AG08395 (cell line): Measurements from ENCODE around the gene RALGAPA2.
"Not testable (repeated sequence)": the region's sequence is repeated elsewhere in the genome, so short reads cannot be mapped to it uniquely, and the experiment has no call there.

ENCODE experiments used
- DNase-seq: peaks from one replicate; pipeline ENCODE4 v3.0.0; 2012; ENCODE audit warnings: mixed read lengths, low spot score

The RALGAPA2 gene

DNA sequence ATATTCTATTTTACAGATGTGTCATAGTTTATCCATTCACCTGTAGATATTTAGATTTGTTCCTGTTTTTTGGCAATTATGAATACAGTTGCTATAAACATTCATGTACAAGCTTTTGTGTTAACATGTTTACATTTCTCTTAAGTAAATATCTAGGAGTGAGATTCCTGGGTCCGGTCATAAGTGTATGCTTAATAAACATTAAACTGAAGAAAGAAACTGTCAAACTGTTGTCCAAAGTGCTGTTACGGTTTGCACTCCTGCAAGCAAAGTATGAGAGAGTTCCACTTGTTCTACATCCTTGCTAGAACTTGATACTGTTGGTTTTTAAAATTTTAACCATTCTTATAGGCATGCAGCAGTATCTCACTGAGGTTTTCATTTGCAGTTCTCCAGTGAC is 138.6 kb downstream of the RALGAPA2 start:
- DNase-seq: no peak

DNA sequence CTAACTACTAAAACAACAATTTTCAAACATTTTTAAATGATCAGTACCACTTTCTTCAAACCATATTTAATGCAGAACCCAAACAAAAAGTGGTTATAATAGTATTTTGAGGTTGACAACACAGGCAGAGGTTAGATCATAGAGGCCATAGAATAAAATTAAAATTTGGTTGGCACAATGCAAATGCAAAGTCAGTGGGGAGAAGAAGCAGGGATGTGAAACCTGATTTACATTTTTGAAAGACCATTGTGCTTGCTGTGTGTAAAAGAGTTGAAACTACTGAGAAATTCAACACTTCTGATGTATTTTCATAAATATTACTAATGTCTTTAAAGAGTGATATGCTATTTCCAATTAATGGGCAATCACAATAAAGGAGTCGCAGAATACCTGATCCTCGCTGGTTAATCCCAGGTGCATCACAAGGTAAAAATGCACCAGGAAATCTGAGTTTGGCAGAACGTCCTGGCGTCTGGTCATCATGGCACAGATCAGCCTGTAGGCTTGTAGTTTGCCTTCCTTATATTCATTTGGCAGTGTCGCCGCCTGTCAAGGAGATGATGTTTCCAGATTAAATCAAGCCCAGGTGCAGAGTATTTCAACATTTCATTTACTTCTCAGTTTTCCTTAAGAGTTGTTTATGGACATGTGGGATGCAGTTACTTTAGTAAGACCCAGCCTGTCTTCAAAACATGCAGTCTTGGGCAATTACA is 141.2 kb downstream of the RALGAPA2 start:
- DNase-seq: no peak

- peak; percentile 59 for DNase-seq
Measured at GRCh38 chr20:20568604-20569205, 143.7 kb downstream of the RALGAPA2 start.

DNA sequence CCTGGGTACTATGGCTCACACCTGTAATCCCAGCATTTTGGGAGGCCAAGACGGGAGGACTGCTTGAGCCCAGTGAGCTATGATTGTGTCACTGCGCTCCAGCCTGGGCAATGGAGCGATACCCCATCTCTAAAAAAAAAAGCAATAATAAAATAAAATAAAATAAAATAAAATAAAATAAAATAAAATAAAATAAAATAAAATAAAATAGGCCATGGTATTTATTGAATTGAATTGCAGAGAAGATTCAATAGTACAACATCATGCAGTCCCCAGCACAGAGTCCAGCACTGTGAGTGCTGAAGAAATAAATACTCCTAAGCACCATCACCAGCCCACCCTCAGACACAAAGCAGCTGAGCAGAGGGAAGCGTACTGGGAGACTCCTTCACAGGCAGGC is 144.7 kb downstream of the RALGAPA2 start:
- no peak for DNase-seq

GRCh38 chr20:20566516-20566915 is 145.9 kb downstream of the RALGAPA2 start:
- DNase-seq: no peak

DNA sequence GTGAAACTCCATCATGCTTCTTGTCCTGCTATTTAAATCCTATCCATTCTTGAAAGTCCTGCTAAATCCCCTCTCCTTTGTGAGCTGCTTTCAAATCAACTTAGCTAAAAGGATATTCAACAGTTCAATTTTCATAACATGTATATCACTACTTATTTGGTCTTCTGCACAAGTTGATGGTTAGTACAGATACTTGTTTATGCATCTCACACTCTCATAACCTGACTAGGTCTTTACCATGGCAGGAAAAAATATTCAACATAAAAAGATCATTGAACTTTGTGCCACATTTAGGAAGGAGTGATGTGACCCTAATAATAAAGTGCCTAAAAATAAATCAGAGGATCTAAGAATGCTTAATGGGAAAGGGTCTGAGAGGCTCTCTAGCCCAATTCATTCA is 148.2 kb downstream of the RALGAPA2 start:
- DNase-seq: no peak

- no peak for DNase-seq
Measured at GRCh38 chr20:20562507-20562906, 149.9 kb downstream of the RALGAPA2 start.

DNA sequence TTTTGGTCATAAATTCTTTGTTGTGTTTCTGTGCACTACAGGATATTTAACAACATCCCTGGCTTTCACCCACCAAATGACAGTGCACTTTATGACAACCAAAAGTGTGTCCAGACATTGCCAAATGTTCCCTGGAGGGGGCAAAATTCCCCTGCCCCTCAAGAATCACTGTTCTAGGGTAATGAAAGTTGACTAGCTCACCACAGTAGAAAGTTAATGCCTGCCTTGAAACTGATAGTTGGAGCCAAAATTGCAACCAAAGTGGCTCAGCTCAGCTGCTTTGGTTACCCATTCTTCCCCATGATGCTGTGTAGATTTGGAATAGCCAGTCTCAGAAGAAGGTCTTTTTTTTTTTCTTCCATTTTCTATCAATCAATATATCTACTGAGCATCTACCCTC is 150.6 kb downstream of the RALGAPA2 start:
- no peak for DNase-seq

DNA sequence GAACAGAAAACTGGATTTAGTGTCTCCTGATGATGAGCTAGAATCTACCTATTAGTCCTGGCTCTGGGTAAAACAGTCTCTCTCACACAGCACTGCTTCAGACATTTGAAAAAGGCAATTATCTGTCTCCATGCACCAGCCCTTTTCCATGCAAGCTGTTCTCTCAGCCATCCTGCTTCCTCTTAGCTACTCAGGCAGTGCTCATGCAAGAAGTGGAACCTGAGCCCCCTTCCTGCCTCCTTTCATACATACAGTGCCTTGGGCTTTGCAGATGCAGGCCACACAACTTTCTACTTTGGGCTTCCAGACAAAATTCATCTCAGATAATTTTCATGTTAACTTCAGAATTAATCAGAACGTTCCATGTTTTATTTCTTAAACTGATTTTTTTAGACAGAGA is 151.3 kb downstream of the RALGAPA2 start:
- no peak for DNase-seq

DNA sequence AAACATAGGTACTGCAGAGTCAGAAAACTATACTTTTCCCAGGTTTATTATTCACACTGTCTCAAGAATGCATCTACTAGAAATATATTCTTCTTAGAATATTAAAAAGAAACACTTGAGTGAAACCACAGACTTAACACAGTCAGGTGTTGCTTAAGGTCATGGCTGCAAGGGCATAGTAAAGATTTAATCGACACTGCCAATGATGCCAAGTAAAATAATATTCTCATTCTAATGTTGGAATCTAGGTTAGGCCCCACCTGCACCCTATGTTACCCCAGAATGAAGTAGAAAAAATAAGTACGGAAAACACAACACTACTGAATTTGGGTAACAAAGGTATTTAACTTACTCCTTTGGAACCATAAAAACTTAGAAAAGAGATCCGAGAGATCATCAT is 155.0 kb downstream of the RALGAPA2 start:
- no peak for DNase-seq

- no peak for DNase-seq
Measured at GRCh38 chr20:20555838-20556237, 156.6 kb downstream of the RALGAPA2 start.

DNA sequence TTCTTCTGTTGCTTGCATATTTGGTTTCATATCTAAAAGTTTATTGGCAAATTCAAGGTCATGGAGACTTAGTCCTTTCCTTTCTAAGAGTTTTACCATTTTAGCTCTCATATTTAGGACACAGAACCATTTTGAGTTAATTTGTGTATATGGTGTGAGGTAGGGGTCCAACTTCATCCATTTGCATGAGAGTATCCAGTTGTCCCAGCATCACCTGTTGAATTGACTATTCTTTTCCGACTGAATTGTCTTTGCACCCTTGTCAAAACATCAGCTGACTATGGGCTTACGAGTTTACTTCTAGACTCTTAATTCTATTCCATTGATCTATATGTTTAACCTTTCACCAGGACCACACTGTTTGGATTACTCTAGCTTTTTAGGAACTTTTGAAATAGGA is 157.5 kb downstream of the RALGAPA2 start:
- DNase-seq: no peak

DNA sequence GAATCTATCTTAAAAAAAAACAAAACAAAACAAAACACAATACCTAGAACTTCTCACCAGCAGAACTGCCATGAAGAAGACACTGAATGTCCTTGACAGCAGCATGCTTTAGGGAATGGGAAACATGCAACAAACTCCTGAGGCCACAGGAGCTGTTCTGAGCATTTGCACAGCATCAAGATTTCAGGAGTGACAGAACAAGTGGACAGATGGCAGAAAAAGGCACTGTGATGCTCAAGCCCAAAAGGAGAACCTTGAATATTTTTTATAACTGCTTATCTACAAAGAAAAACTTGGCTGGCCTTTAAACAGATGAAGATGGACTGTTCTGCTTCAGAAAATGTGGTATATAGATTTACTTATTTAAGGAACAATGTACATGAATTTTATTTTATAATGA is 158.9 kb downstream of the RALGAPA2 start:
- no peak for DNase-seq

GRCh38 chr20:20552076-20552475 is 160.4 kb downstream of the RALGAPA2 start:
- no peak for DNase-seq

- DNase-seq: no peak
Measured at GRCh38 chr20:20551409-20551808, 161.0 kb downstream of the RALGAPA2 start.

DNA sequence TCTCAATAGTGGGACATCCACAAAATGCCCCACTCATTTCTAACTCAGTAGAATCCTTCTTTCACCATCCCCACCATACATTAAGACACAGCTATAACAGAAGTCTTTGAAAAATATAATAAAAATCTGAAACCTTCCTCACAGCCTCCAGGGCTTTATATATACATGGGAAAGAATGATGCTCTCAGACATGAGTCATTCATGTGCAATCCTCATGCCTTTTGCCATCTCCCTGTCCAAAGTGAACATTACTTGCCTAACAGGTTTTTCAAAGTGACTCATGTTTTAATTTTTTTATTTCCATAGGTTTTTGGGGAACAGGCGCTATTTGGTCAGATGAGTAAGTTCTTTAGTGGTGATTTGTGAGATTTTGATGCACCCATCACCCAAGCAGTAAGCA is 162.7 kb downstream of the RALGAPA2 start:
- peak; percentile 86 for DNase-seq

- no peak for DNase-seq
Measured at GRCh38 chr20:20549267-20549612, 163.2 kb downstream of the RALGAPA2 start.

DNA sequence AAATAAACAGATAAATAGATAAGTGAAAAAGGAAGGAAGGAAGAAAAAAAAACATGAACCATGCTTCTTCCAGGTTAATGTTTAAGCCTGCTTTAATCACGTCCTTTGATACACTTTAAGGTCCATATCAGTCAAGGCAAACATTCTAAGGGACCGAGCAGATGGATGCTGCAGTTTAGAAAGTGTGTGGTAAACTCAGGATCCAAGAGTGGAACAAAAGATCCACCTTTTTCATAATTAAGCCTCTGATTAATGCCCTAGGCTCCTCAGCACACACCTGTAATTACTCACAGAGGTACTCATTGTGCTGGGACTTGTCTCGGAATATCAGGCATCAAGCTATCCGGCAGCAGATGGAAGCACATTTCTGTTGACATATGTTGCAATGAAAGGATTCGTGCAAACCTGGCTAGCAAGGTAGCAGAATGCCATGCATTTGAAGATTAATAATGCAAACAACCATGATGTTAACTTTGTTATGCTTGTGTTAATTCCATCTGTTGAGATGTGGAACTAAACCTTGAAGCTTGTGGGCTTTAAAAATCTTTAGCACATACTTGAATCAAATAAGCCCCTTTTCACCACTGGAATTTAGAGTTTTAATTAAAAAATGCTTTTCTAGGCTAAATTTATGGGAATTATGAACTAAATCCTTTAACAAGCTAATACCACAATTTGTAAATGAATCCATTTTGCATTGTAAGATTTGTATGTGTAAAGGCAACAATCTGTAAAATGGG is 163.7 kb downstream of the RALGAPA2 start:
- no peak for DNase-seq

DNA sequence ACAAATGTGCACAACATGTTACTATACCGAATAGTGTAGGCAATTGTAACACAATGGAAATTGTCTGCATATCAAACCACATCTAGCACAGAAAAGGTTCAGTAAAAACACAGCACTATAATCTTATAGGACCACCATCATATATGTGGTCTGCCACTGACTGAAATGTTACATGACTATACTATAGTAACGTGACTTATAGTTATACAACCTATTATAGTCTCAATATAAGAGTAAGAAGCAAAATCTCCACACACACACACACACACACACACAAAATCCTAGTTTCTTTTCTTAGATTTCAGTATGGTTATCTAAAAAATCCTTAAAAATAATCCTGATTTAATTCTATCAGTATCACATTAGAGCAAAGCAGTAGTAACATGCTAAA is 164.6 kb downstream of the RALGAPA2 start:
- no peak for DNase-seq

DNA sequence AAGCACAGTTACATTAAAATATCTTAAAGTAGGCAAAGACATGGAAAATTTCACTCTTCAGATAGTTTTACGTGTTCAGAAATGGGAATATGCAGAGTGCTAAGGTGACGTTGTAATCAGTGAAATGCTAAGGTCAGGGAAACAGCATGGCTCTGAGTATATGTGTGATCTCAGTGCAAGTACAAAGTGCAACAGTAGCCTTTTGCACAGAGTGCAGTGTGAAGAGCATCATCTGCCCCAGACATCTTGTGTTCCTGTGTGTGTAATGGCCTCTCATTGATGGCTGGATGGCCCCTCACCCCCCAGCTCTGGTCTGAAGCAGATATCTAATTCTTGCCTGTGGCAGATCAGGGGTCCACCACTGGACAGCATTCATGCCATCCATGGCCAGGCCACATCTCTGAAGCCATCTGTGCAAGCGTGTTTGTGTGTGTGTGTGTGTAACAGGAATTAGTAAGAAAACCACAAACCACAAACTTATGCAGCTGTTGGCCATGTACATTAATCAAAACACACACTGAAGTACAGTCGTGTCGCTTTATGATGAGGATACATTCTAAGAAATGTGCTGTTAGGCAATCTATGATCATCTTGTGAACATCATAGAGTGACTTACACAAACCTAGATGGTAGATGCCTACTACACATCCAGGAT is 165.1 kb downstream of the RALGAPA2 start:
- no peak for DNase-seq

GRCh38 chr20:20546402-20546801 is 166.0 kb downstream of the RALGAPA2 start:
- no peak for DNase-seq

DNA sequence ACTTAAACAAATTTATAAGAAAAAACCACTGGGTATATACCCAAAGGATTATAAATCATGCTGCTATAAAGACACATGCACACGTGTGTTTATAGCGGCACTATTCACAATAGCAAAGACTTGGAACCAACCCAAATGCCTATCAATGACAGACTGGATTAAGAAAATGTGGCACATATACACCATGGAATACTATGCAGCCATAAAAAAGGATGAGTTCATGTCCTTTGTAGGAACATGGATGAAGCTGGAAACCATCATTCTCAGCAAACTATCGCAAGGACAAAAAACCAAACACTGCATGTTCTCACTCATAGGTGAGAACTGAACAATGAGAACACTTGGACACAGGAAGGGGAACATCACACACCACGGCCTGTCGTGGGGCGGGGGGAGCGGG is 169.1 kb downstream of the RALGAPA2 start:
- DNase-seq: not testable (repeated sequence)
